Measurements from ENCODE around the gene MYZAP. TPM values are rescaled to one million over a fixed set of nuclear protein-coding genes. Genes with fewer than 3 reads are reported as not detected.

Gene MYZAP
- total RNA-seq, 1 experiment from 2014 or later = not detected

GRCh38 chr15:57696146-57696545 is 104.4 kb downstream of the MYZAP start:
- BruUV-seq (replicated peaks) = no TSS peak
- H3K4me1 ChIP-seq (ENCODE audit: insufficient read depth, low read length, poor library complexity, severe bottlenecking) = peaks cover 33% of the 10 kb centered on the region
- intact Hi-C loops (cut with micrococcal nuclease; ENCODE audit: unreplicated experiment) = no loop called here
- DNase-seq (ENCODE audit: low spot score) = no peak
- no peak overlapping the region for H3K27ac ChIP-seq (ENCODE audit: low read depth, low read length, poor library complexity, severe bottlenecking)
- H3K36me3 ChIP-seq (ENCODE audit: insufficient read depth, low read length, poor library complexity, severe bottlenecking) = no peaks in the 10 kb centered on the region
- ChIA-PET CTCF (no interaction called here), POLR2A (ENCODE audit: low non-redundant PET) (no interaction called here)
- H3K4me3 ChIP-seq (ENCODE audit: low read depth, low read length, poor library complexity, severe bottlenecking) = no peak overlapping the region
- TF ChIP-seq CTCF (conservative IDR thresholded peaks at IDR 0.05; ENCODE audit: low read depth, low read length) = no peak
- no peak for TF ChIP-seq EZH2 (IDR thresholded peaks at IDR 0.05; ENCODE audit: borderline replicate concordance, low read depth, low read length, poor library complexity, severe bottlenecking)
- no peaks in the 10 kb centered on the region for H3K27me3 ChIP-seq (replicated peaks; ENCODE audit: insufficient read depth, low read depth, low read length, poor library complexity)
- no peaks in the 10 kb centered on the region for H3K9me3 ChIP-seq (ENCODE audit: low read depth, low read length, poor library complexity, severe bottlenecking)

- peaks cover 28% of the 10 kb centered on the region for H3K4me1 ChIP-seq (ENCODE audit: insufficient read depth, low read length, poor library complexity, severe bottlenecking)
- intact Hi-C loops (cut with micrococcal nuclease; ENCODE audit: unreplicated experiment) = no loop called here
- DNase-seq (ENCODE audit: low spot score) = no peak
- no peaks in the 10 kb centered on the region for H3K9me3 ChIP-seq (ENCODE audit: low read depth, low read length, poor library complexity, severe bottlenecking)
- TF ChIP-seq CTCF (conservative IDR thresholded peaks at IDR 0.05; ENCODE audit: low read depth, low read length) (no peak), EZH2 (IDR thresholded peaks at IDR 0.05; ENCODE audit: borderline replicate concordance, low read depth, low read length, poor library complexity, severe bottlenecking) (no peak)
- no peaks in the 10 kb centered on the region for H3K36me3 ChIP-seq (ENCODE audit: insufficient read depth, low read length, poor library complexity, severe bottlenecking)
- H3K27ac ChIP-seq (ENCODE audit: low read depth, low read length, poor library complexity, severe bottlenecking) = no peak overlapping the region
- ChIA-PET CTCF (interaction anchor here (0.5 kb wide), 1 partner anchor 1268 kb away, joined by 10 read pairs; no protein-coding TSS in a partner anchor), POLR2A (ENCODE audit: low non-redundant PET) (no interaction called here)
- no peak overlapping the region for H3K4me3 ChIP-seq (ENCODE audit: low read depth, low read length, poor library complexity, severe bottlenecking)
- H3K27me3 ChIP-seq (replicated peaks; ENCODE audit: insufficient read depth, low read depth, low read length, poor library complexity) = no peaks in the 10 kb centered on the region
- no TSS peak for BruUV-seq (replicated peaks)
These were observed 105.9 kb downstream of the MYZAP start for GRCh38 chr15:57697588-57697987.

- intact Hi-C loops (cut with micrococcal nuclease; ENCODE audit: unreplicated experiment) = no loop called here
- Histone ChIP-seq H3K27ac (ENCODE audit: low read depth, low read length, poor library complexity, severe bottlenecking) (no peak overlapping the region), H3K9me3 (ENCODE audit: low read depth, low read length, poor library complexity, severe bottlenecking) (no peaks in the 10 kb centered on the region), H3K4me3 (ENCODE audit: low read depth, low read length, poor library complexity, severe bottlenecking) (no peak overlapping the region), H3K27me3 (replicated peaks; ENCODE audit: insufficient read depth, low read depth, low read length, poor library complexity) (no peaks in the 10 kb centered on the region), H3K4me1 (ENCODE audit: insufficient read depth, low read length, poor library complexity, severe bottlenecking) (peaks cover 21% of the 10 kb centered on the region), H3K36me3 (ENCODE audit: insufficient read depth, low read length, poor library complexity, severe bottlenecking) (no peaks in the 10 kb centered on the region)
- ChIA-PET CTCF (no interaction called here), POLR2A (ENCODE audit: low non-redundant PET) (no interaction called here)
- DNase-seq (ENCODE audit: low spot score) = no peak
- no TSS peak for BruUV-seq (replicated peaks)
- TF ChIP-seq CTCF (conservative IDR thresholded peaks at IDR 0.05; ENCODE audit: low read depth, low read length) (no peak), EZH2 (IDR thresholded peaks at IDR 0.05; ENCODE audit: borderline replicate concordance, low read depth, low read length, poor library complexity, severe bottlenecking) (no peak)
These were observed 106.5 kb downstream of the MYZAP start for GRCh38 chr15:57698243-57698642.
